H1 (cell line): Measurements from ENCODE around the gene GABRB2. TPM values are rescaled to one million over a fixed set of nuclear protein-coding genes. Genes with fewer than 3 reads are reported as not detected.

Source experiments
- CBX5 ChIP-seq: fragments of 300-800, 300-1000 bp; sonication (generic); IDR thresholded peaks from 2 replicates; pipeline ENCODE4 v1.7.1; 2016; ENCODE audit warnings: antibody characterized with exemption, low read length, low read depth
- SIN3A ChIP-seq, 2 experiments: IDR thresholded peaks in 1 of 2; conservative IDR thresholded peaks in 1 of 2; 2 replicates each; pipeline ENCODE4 v1.6.1; 2011 to 2012; ENCODE audit warnings: low read length in 2 of 2, improper control_type of control experiment in 1 of 2, low read depth in 1 of 2, mild to moderate bottlenecking in 1 of 2
- polyA plus RNA-seq, 7 experiments: library from polyadenylated mRNA; depleted of rRNA in 3 of 7; stranded (reverse) in 5 of 7; unstranded in 2 of 7; fragments of >200 nt in 5 of 7; fragments of 200-250 nt in 2 of 7; gene quantifications; 1 replicate in 5 of 7; 2 replicates in 1 of 7; 4 replicates in 1 of 7; pipeline versions ENCODE4 v1.2.1 to v1.2.3, GENCODE V29; 2011 to 2013; ENCODE audit warnings: missing spikeins in 2 of 7, mixed read lengths in 2 of 7
- total RNA-seq: library from RNA; stranded (reverse); fragmentation: NEBNext Ultra II Directional; extraction: Animal tissue kit (Norgen Biotek cat#: 25700); gene quantifications from 2 replicates; pipeline ENCODE4 v1.2.1, GENCODE V29; 2021
- TF ChIP-seq, protein P1 (sequence below): fragments of 300-600 bp; sonication (generic); IDR thresholded peaks from 2 replicates; pipeline ENCODE4 v1.7.1; 2012; ENCODE audit warnings: low read length, moderate library complexity, mild to moderate bottlenecking, inconsistent platforms; ENCODE audit not compliant: insufficient replicate concordance
- TF ChIP-seq, protein P2 (sequence below): IDR thresholded peaks from 2 replicates; pipeline ENCODE4 v1.6.1; 2012; ENCODE audit warnings: low read length, inconsistent platforms

The GABRB2 gene
- total and polyA plus RNA-seq, 2 of the 8 experiments (the other 6 are each of a cell fraction or from before 2014, with no cell fraction given): 0.54 to 1.9 TPM

DNA sequence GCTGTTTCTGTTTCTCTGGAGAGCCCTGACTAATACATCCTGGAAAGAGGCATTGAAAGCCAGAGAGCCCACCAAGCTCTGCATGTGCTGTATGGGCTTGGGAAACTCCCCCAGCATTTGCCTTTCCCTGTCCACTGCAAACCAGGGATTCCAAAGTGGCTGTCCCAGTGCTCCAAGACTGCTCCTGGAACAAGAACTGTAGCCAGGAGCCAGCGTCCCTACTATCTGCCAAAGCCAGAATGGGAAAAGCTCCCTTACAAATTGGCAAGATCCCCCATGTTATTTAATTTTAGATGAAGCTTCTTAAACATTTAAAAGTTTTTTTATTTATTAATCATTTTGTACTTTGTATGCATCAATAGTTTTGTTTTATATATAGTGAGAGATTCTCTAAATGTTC is 263.2 kb downstream of the GABRB2 start (continued):
- TF ChIP-seq, protein P1, sequence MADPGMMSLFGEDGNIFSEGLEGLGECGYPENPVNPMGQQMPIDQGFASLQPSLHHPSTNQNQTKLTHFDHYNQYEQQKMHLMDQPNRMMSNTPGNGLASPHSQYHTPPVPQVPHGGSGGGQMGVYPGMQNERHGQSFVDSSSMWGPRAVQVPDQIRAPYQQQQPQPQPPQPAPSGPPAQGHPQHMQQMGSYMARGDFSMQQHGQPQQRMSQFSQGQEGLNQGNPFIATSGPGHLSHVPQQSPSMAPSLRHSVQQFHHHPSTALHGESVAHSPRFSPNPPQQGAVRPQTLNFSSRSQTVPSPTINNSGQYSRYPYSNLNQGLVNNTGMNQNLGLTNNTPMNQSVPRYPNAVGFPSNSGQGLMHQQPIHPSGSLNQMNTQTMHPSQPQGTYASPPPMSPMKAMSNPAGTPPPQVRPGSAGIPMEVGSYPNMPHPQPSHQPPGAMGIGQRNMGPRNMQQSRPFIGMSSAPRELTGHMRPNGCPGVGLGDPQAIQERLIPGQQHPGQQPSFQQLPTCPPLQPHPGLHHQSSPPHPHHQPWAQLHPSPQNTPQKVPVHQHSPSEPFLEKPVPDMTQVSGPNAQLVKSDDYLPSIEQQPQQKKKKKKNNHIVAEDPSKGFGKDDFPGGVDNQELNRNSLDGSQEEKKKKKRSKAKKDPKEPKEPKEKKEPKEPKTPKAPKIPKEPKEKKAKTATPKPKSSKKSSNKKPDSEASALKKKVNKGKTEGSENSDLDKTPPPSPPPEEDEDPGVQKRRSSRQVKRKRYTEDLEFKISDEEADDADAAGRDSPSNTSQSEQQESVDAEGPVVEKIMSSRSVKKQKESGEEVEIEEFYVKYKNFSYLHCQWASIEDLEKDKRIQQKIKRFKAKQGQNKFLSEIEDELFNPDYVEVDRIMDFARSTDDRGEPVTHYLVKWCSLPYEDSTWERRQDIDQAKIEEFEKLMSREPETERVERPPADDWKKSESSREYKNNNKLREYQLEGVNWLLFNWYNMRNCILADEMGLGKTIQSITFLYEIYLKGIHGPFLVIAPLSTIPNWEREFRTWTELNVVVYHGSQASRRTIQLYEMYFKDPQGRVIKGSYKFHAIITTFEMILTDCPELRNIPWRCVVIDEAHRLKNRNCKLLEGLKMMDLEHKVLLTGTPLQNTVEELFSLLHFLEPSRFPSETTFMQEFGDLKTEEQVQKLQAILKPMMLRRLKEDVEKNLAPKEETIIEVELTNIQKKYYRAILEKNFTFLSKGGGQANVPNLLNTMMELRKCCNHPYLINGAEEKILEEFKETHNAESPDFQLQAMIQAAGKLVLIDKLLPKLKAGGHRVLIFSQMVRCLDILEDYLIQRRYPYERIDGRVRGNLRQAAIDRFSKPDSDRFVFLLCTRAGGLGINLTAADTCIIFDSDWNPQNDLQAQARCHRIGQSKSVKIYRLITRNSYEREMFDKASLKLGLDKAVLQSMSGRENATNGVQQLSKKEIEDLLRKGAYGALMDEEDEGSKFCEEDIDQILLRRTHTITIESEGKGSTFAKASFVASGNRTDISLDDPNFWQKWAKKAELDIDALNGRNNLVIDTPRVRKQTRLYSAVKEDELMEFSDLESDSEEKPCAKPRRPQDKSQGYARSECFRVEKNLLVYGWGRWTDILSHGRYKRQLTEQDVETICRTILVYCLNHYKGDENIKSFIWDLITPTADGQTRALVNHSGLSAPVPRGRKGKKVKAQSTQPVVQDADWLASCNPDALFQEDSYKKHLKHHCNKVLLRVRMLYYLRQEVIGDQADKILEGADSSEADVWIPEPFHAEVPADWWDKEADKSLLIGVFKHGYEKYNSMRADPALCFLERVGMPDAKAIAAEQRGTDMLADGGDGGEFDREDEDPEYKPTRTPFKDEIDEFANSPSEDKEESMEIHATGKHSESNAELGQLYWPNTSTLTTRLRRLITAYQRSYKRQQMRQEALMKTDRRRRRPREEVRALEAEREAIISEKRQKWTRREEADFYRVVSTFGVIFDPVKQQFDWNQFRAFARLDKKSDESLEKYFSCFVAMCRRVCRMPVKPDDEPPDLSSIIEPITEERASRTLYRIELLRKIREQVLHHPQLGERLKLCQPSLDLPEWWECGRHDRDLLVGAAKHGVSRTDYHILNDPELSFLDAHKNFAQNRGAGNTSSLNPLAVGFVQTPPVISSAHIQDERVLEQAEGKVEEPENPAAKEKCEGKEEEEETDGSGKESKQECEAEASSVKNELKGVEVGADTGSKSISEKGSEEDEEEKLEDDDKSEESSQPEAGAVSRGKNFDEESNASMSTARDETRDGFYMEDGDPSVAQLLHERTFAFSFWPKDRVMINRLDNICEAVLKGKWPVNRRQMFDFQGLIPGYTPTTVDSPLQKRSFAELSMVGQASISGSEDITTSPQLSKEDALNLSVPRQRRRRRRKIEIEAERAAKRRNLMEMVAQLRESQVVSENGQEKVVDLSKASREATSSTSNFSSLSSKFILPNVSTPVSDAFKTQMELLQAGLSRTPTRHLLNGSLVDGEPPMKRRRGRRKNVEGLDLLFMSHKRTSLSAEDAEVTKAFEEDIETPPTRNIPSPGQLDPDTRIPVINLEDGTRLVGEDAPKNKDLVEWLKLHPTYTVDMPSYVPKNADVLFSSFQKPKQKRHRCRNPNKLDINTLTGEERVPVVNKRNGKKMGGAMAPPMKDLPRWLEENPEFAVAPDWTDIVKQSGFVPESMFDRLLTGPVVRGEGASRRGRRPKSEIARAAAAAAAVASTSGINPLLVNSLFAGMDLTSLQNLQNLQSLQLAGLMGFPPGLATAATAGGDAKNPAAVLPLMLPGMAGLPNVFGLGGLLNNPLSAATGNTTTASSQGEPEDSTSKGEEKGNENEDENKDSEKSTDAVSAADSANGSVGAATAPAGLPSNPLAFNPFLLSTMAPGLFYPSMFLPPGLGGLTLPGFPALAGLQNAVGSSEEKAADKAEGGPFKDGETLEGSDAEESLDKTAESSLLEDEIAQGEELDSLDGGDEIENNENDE: no peak
- TF ChIP-seq, protein P2, sequence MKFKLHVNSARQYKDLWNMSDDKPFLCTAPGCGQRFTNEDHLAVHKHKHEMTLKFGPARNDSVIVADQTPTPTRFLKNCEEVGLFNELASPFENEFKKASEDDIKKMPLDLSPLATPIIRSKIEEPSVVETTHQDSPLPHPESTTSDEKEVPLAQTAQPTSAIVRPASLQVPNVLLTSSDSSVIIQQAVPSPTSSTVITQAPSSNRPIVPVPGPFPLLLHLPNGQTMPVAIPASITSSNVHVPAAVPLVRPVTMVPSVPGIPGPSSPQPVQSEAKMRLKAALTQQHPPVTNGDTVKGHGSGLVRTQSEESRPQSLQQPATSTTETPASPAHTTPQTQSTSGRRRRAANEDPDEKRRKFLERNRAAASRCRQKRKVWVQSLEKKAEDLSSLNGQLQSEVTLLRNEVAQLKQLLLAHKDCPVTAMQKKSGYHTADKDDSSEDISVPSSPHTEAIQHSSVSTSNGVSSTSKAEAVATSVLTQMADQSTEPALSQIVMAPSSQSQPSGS: no peak
- TF ChIP-seq SIN3A (conservative IDR thresholded peaks at IDR 0.05 in 1 of 2, IDR thresholded peaks at IDR 0.05 in 1 of 2; ENCODE audit: low read depth in 1 of 2, low read length in 2 of 2) (no peak), CBX5 (no peak)
